ENCODE data around the gene LBX2.

- no peak for TF ChIP-seq POLR2A (IDR thresholded peaks at IDR 0.05)
- no peak for TF ChIP-seq CTCF (IDR thresholded peaks at IDR 0.05)
These were observed 34.1 kb upstream of the LBX2 start for GRCh38 chr2:74533464-74533863.
